ENCODE results near the gene IL4R.

The IL4R gene

GRCh38 chr16:27377666-27378485 lies 64.1 kb downstream of the IL4R start:
- Histone ChIP-seq H3K9ac (no peak overlapping the region), H3K4me3 (IDR thresholded peaks at IDR 0.05; ENCODE audit: insufficient read depth, low read depth, low read length) (no peak overlapping the region), H3K27ac (no peak overlapping the region), H3K36me3 (ENCODE audit: insufficient read depth) (no peaks in the 10 kb centered on the region), H4K20me1 (ENCODE audit: insufficient read depth) (no peaks in the 10 kb centered on the region), H3K4me1 (ENCODE audit: low read depth, poor library complexity, severe bottlenecking) (peaks cover 56% of the 10 kb centered on the region), H3K79me2 (ENCODE audit: insufficient read depth, low read depth) (no peaks in the 10 kb centered on the region), H3K4me2 (no peak overlapping the region), H3K27me3 (ENCODE audit: insufficient read depth, low read depth) (no peaks in the 10 kb centered on the region), H2AFZ (ENCODE audit: low read depth) (no peak overlapping the region)
- TF ChIP-seq CTCF (conservative IDR thresholded peaks at IDR 0.05; ENCODE audit: low read depth, low read length), result no peak

- Histone ChIP-seq H3K9ac (no peak overlapping the region), H3K27ac (no peak overlapping the region), H3K27me3 (ENCODE audit: insufficient read depth, low read depth) (no peaks in the 10 kb centered on the region), H3K79me2 (ENCODE audit: insufficient read depth, low read depth) (no peaks in the 10 kb centered on the region), H3K4me3 (IDR thresholded peaks at IDR 0.05; ENCODE audit: insufficient read depth, low read depth, low read length) (no peak overlapping the region), H2AFZ (ENCODE audit: low read depth) (no peak overlapping the region), H4K20me1 (ENCODE audit: insufficient read depth) (no peaks in the 10 kb centered on the region), H3K36me3 (ENCODE audit: insufficient read depth) (no peaks in the 10 kb centered on the region), H3K4me1 (ENCODE audit: low read depth, poor library complexity, severe bottlenecking) (peaks cover 45% of the 10 kb centered on the region), H3K4me2 (no peak overlapping the region)
- TF ChIP-seq CTCF (conservative IDR thresholded peaks at IDR 0.05; ENCODE audit: low read depth, low read length), result no peak
These were observed 65.2 kb downstream of the IL4R start for GRCh38 chr16:27378871-27379481.

GRCh38 chr16:27379919-27380318 lies 66.1 kb downstream of the IL4R start:
- H3K4me1 ChIP-seq (ENCODE audit: low read depth, poor library complexity, severe bottlenecking), result peaks cover 36% of the 10 kb centered on the region
- no peak overlapping the region for H3K27ac ChIP-seq
- H3K36me3 ChIP-seq (ENCODE audit: insufficient read depth), result no peaks in the 10 kb centered on the region
- no peak overlapping the region for H3K9ac ChIP-seq
- H4K20me1 ChIP-seq (ENCODE audit: insufficient read depth), result no peaks in the 10 kb centered on the region
- no peaks in the 10 kb centered on the region for H3K79me2 ChIP-seq (ENCODE audit: insufficient read depth, low read depth)
- H3K4me3 ChIP-seq (IDR thresholded peaks at IDR 0.05; ENCODE audit: insufficient read depth, low read depth, low read length), result no peak overlapping the region
- H3K27me3 ChIP-seq (ENCODE audit: insufficient read depth, low read depth), result no peaks in the 10 kb centered on the region
- no peak overlapping the region for H2AFZ ChIP-seq (ENCODE audit: low read depth)
- TF ChIP-seq CTCF (conservative IDR thresholded peaks at IDR 0.05; ENCODE audit: low read depth, low read length), result no peak
- H3K4me2 ChIP-seq, result no peak overlapping the region

GRCh38 chr16:27381236-27381635 lies 67.5 kb downstream of the IL4R start:
- no peak overlapping the region for H3K4me2 ChIP-seq
- H3K27ac ChIP-seq, result no peak overlapping the region
- H2AFZ ChIP-seq (ENCODE audit: low read depth), result no peak overlapping the region
- TF ChIP-seq CTCF (conservative IDR thresholded peaks at IDR 0.05; ENCODE audit: low read depth, low read length), result no peak
- no peaks in the 10 kb centered on the region for H4K20me1 ChIP-seq (ENCODE audit: insufficient read depth)
- no peaks in the 10 kb centered on the region for H3K36me3 ChIP-seq (ENCODE audit: insufficient read depth)
- no peak overlapping the region for H3K9ac ChIP-seq
- H3K4me3 ChIP-seq (IDR thresholded peaks at IDR 0.05; ENCODE audit: insufficient read depth, low read depth, low read length), result no peak overlapping the region
- no peaks in the 10 kb centered on the region for H3K27me3 ChIP-seq (ENCODE audit: insufficient read depth, low read depth)
- no peaks in the 10 kb centered on the region for H3K79me2 ChIP-seq (ENCODE audit: insufficient read depth, low read depth)
- H3K4me1 ChIP-seq (ENCODE audit: low read depth, poor library complexity, severe bottlenecking), result peaks cover 23% of the 10 kb centered on the region

All from KMS-11 (cell line).